ENCODE results near the gene ADCY10. TPM values are rescaled to one million over a fixed set of nuclear protein-coding genes. Genes with fewer than 3 reads are reported as not detected.

ADCY10 gene
- total and polyA plus RNA-seq, 2 of the 8 experiments (the other 6 are each of a cell fraction or from before 2014, with no cell fraction given): 0.02 TPM; not detected in 1

GRCh38 chr1:167924102-167924501 is 10.2 kb upstream of the ADCY10 start (continued):
- TF ChIP-seq FOSL1 (IDR thresholded peaks at IDR 0.05; ENCODE audit: insufficient read depth, low read depth, low read length) (no peak), JUN (IDR thresholded peaks at IDR 0.05; ENCODE audit: low read depth, low read length) (no peak), TEAD4 (IDR thresholded peaks at IDR 0.05; ENCODE audit: low read depth, low read length) (no peak), KDM1A (IDR thresholded peaks at IDR 0.05; ENCODE audit: borderline replicate concordance, low read length) (no peak), ZNF274 (IDR thresholded peaks at IDR 0.05; ENCODE audit: borderline replicate concordance, extremely low read depth, low read length) (no peak), BACH1 (IDR thresholded peaks at IDR 0.05; ENCODE audit: low read length) (no peak), KDM5A (IDR thresholded peaks at IDR 0.05; ENCODE audit: low read length) (no peak)
